ENCODE measurements around the gene GAS7.
"Not testable (repeated sequence)": the region's sequence is repeated elsewhere in the genome, so short reads cannot be mapped to it uniquely, and the experiment has no call there.

GAS7 gene

DNA sequence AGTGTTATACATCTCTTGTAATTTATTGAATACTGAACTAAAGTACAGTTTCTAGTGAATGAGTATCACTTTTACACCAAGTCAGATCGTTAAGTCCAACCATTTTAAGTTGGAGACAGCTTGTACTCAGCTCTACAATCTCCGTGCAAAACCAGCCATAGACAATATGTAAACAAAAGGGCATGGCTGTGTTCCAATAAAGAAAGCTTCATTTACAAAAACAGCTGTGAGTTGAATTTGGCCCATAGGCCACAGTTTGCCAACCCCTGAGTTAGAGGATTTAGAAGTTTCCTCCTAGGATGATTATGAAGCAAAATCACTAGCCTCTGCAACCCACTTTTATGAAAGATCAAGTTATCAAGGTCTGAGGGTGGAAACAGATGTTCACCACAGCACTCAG is 187.7 kb downstream of the GAS7 start:
- DNase-seq: no peak

DNA sequence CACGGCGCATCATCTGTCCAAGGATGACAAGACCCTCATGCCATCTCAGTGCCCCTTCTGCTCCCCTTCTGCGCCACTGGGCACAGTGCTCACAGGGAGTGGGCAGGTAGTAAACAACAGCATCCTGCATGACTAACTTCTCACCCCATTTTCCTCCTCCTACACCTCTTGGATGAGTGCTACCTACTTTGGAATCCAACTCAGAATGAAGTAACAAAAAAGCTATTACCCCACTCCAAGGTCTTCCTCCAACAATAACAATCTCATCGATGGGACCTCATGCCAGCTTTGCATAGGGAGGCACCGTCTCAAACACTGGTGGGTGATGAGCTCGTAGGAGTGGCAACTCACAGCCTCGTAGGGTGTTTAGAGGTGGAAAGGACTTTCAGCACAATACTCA is 194.7 kb downstream of the GAS7 start:
- no peak for DNase-seq

DNA sequence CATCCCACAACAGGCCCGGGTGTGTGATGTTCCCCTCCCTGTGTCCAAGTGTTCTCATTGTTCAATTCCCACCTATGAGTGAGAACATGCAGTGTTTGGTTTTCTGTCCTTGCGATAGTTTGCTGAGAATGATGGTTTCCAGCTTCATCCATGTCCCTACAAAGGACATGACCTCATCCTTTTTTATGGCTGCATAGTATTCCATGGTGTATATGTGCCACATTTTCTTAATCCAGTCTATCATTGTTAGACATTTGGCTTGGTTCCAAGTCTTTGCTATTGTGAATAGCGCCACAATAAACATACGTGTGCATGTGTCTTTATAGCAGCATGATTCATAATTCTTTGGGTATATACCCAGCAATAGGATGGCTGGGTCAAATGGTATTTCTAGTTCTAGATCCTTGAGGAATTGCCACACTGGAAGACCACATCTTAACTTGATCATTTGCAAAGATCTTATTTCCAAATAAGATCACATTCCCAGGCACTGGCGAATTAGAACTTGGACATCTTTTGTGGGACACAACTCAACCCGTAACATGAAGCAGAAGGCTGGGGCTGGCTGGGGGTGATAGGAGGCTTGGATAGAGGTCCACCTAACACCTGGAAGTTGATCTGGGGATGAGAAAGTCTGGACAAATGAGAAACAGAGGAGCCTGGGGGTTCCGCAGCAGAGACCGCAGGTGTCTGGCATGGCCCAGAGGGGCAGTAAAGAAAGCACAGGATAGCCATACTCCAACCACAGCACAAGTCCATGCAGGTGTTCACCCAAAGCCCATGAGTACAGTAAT is 195.6 kb downstream of the GAS7 start:
- not testable (repeated sequence) for DNase-seq

DNA sequence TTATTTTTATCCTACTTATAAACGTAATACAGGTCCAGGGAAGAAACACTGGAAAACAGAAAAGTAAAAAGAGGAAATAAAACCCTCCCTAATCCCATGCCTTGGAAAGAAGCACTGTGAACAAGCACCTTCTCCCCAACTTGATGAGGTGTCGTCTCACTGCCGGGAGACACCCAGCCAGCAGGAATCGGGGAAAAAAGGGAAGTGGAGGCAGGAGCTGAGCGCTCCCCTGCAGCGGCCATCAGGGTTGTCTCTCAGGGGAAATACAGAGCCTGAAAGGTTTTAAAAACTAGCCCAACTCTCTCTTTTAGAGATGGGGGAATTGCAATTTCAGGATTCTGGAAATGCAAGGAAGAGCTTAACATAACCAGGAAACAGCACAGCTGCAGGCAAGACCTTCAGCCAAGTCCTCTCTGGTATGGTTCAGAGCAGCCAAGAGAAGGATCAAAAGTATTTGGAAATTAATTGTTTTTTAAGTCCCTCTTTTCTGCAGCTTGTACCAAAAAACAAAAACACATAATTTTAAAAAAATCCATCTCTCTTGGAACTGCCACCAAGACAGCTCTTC is 197.0 kb downstream of the GAS7 start:
- DNase-seq: no peak

DNA sequence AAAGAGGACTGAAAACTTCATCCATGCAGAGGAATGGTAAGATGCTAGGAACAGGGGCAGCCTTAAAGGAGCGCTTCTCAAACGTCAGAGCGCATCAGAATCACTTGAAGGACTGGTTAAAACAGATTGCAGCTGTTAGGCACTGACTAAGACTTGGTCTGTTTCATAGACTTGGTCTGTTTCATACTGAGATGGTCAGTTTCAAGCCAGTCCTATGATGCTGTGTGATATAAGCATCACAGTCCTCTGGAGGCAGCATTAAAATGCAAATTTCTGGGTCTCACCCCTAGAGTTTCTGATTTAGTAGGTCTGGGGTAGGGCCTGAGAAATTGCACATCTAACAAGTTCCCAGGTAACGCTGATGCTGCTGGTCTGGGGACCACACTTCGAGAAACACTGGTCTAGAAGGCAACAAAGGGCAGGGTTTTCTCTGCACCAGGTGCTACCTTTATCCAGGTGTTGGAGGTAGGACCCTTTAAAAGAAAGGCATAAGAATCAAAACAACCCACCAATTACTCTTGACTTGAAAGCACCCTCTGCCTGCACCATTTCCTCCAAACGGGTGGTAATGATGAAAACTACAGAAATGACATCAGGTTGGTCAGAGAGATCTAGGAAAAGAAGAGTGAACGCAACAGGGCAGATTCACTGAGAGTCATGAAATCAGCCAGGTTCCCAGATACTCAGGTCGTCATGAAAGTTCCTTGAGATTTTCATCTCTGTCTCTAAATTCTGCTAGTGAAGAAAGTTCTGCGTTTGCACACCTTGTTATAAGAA is 198.3 kb downstream of the GAS7 start:
- DNase-seq: no peak

DNA sequence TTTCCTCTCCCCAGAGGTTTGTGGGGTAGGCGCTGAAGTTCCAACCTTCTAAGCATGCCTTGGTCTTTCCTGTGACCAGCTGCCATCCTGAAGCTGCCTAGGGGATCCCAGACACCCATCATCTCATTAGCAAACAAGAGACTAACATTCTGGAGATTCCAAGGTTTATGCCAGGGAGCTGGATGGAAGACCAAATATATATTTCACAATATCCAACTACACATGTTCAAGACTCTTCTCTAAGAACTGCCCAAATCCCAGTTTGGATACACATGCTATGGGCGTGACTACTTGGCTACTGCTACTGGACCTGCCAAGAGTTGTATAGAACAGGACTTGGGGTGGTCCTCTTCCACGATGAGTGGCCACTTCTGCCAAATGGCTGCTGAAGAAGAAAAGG is 200.3 kb downstream of the GAS7 start:
- DNase-seq: no peak

DNA sequence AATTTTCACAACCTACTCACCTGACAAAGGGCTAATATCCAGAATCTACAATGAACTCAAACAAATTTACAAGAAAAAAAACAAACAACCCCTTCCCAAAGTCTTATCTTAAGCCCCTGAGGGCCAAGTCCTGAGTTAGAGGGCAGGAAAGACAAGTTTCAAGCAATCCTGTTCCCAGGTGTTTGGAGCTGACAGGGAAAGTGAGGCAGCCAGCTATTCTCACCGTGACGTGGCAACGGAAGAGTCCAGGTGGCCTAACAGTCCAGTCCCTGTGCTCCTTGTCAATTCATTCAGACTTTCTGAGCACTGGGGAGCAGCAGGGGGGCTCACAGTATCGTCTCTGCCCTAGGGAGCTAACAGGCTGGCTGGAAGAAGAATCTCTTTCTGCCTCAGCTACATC is 203.6 kb downstream of the GAS7 start:
- no peak for DNase-seq

DNA sequence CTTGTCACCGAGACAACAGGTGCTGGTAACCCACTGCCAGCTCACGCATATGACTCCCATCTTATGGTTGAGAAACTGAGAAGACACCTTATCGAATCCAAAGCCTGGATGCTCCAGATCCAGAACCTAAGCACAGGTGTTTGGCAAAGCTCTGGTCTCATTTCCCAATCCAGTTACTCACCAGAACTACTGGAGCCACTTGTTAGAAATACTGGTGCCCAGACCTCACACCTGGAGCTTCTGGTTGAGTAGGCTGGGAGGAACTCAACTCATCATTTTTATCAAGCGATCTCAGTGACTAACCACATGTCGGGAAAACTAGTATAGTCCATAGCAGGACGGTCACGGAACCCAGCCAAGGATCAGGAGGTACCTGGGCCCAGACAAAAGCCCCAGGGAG is 206.6 kb downstream of the GAS7 start:
- DNase-seq: no peak

DNA sequence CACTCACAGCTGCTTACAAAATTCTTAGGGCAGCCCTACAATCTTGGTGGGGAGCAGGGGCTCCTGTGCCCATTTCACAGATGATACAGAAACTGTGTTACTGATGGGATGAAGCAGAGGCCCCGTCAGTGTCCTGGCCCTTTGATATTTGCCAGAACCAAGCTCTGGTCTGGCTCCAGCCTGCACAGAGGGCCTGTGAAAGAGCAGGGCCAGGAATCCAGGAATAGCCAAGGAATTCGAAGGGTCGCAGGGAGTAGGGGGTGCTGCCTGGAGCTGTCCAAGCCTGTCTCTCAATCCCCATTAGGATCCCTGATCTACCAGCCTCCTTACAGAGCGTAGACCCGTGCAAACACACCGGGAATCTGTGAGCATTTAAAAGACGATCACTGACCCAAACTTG is 207.1 kb downstream of the GAS7 start:
- no peak for DNase-seq

DNA sequence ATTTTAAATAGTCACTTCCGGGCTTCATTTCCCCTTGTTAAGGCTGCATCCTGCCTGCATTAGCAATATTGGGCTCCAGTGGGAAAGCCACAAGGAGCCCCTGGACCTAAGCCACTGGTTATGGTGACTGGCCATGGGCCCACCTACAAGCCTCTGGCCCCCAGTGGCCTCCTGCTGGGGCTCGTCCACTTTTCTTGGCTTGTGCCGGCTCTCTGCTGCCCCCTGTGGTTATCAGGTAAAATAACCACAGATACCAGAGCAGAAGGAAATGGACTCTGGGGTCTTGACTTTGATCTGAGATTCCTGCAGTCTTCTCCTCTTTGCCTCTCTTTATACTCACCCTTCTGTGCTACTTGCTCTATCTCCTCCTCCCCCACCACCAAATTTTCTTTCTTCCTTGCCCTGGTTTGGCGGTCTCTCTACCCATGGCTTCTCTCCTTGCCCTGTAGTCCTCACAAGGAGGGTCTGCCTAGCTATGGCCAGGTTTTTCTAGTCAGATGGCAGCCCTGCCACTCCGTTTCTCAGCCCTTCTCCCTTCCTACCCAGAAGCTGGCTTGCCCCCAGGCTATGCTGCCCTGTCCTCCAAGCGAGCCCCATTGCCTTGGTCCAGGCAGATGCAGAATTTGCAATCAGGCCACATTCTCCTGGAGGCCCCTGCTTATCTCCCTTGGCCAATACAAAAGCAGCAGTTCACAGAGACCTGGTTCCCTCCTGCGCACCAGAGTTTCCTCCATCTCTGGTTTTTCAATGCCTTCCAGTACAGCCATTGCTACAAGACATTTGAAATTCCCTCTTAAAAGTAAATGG is 210.4 kb downstream of the GAS7 start:
- DNase-seq: peak; percentile 18 to 32

DNA sequence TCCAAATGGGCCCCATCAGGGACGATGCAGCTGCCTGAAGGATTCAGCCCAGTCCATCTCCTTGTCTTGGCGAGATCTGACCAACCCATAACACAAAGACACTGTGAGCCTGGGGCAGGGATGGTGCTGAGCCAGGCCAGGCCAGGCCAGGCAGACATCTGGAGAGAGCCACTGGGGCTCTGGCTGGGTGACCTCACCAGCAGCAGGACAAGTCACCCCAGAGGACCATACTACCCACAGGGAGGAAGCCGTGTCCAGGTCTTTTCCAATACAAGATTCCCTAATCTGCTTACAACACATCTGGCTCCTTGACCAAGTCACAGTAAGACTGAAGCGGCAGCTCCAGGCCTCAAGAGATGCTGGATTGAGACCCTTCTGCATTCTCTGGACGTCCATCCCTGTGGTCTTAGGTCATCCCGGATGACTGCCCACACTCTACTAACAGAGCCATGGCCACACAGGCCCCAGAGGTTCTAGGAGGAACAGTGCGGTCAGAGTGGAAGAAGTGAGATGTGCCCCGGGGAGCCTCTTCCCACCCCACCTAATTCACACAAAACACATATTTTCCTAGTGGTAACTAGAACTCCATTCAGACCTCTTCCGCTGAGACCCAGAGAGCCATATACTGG is 211.5 kb downstream of the GAS7 start:
- no peak for DNase-seq

DNA sequence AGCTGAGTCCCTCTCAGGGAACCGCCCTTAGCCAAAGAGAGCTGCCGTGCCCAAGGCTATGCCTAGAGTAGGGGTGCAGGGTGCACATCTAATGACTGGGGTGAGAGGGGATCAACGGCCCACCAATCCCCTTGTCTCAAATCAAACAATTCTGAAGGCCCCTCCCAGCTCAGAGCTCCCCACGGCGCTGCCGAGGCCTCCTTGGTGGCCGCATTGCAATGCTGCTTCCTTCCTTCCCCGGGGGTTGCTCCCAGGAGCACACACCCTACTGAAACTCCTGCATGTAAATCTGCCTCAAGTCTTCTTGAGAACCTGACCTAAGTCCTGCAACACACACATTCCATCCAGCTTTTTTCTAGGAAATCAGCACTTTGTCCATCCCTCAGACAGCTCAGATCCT is 212.8 kb downstream of the GAS7 start:
- no peak for DNase-seq

DNA sequence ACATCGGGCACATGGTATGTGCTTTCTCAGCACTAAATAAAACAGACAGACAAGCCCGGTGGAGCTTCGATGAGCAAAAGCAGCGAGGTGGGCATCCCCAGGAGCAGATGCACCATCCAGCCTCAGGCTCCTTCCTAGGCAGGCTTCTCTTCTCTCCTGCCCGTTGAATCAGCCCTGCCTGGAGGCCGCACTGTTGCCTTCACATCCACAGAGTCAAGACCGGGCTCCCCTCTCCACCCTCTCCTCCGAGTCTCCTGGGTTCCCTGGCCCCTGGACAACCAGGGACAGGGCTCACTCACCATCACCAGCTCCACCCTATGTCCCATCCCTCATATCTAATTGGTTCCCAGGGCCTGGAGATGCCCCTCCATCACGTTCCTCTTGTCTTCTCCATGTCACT is 213.6 kb downstream of the GAS7 start:
- no peak for DNase-seq

DNA sequence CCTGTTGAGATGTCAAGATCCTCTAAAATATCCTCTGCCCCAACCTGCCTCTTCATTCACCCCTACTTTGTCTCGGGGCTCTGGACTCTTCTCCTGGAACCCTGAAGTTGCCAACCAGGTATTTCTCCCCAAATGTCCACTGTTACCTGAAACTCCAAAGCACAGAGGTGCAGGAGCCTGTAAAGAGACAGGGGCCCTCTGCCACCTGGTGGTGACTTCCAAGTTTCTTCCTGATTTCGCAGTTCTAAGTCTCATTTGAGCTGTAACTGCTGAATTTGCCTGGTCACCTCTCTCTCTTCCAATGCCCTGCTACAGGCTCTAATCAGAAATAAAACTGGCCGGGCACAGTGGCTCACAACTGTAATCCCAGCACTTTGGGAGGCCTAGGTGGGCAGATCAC is 216.2 kb downstream of the GAS7 start:
- peak in 1 of 2 experiments; percentile 7 for DNase-seq

DNA sequence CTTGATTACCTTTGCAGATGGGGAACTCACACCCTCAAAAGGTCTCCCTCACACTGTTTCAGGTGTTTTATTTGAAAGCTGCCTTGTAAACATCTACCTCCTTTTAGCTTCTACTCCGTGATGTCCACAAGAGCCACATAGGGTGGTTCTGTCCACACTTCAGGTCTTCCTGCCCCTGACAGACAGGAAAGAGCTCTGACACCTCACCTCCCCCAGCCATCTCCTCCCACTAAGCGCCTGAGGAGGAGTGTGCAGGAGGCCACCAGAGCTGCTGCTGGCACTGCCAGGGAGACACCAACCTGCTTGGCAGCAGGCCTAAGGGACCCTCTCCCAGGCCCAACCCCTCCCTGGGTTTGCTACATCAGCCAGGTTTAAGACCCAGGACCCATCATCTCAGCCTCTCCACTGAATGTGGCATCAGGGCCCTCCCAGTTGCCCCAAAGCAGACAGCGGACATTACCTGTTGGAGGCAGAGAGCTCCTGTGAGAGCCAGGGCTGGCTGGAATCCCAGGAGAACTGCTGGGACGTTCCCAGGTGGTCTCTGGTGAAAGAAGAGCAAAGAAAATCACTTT is 217.0 kb downstream of the GAS7 start:
- no peak for DNase-seq

DNA sequence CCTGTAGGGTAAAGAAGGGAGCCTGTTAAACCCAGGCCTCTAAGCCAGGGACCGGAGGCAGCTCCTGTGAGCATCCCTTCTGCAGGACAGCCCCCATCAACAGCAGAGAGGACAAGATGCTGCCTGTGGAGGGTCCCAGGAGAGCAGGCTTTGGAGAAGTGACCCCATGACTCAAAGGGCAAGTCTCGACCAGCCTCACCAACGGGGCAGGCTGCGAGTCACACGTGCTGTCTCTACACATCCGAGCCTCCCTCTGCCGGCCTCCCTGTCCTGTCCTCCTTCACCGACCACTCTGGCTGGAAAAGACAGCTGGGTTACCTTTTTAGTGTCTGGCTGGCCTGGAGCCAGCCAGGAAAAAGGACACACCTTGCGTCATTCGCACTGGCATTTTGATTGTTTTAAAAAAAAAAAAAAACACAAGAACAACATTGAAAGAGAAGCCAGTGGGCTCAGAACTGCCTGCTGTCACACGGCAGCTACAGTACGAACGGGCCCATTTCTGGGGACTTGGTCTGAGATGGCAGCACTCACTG is 218.9 kb downstream of the GAS7 start:
- DNase-seq: no peak

DNA sequence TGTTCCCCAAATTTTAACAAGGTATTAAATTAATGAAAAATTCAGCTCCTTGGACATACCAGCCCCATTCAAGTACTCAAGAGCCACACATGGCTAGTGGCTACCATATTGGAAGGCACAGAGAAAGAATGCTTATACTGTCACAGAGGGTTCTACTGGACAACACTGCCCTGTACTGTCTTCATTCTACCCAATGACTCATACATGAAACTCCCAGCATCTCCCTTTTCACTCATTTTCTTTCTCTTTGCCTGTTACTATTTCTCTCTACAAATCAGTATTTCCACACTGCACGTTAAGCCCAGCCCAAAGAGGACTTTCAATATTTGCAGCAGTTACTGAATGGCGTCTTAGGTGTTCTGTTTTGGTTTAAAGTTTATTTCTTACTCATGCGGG is 221.2 kb downstream of the GAS7 start:
- no peak for DNase-seq

DNA sequence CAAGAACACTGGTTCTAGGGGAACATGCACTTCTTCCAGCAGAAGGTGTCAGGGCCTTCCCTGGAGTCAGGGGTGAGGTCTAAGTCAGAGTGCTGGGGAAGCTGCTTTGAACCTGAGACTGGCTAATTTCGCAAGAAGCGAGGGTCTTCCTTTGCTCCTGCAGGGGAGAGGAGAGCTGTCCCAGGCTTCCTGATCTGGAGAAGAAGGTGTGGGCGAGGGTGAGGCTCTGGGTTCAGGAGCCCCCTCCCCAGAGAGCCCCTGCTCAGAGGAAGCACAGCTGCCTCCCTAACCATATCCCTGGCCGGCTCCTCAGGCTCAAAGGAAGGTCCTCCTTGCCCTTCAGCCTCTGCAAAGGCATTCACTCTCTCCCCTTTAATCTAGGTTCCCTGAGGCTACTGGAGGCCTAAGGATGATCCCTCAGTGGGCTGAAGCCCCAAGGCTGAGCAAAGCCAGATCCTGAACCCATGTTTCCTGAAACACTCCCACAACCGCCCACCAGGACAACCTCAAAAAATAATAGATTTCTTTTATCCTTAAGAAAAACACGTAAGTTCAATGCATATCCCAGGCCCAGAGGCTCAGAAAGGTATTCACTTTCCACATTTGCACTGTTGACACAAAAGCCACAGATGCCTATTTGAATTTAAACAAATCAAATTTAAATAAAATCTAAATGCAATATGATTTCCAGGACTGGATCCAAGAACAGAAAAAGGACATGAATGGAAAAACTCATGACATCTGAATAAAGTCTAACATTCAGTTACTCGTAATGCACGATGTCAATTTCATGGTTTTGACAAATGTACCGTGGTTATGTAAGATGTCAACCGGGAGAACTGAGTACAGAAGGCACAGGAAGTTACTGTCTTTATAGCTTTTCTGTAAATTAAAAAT is 221.9 kb downstream of the GAS7 start:
- DNase-seq: no peak

DNA sequence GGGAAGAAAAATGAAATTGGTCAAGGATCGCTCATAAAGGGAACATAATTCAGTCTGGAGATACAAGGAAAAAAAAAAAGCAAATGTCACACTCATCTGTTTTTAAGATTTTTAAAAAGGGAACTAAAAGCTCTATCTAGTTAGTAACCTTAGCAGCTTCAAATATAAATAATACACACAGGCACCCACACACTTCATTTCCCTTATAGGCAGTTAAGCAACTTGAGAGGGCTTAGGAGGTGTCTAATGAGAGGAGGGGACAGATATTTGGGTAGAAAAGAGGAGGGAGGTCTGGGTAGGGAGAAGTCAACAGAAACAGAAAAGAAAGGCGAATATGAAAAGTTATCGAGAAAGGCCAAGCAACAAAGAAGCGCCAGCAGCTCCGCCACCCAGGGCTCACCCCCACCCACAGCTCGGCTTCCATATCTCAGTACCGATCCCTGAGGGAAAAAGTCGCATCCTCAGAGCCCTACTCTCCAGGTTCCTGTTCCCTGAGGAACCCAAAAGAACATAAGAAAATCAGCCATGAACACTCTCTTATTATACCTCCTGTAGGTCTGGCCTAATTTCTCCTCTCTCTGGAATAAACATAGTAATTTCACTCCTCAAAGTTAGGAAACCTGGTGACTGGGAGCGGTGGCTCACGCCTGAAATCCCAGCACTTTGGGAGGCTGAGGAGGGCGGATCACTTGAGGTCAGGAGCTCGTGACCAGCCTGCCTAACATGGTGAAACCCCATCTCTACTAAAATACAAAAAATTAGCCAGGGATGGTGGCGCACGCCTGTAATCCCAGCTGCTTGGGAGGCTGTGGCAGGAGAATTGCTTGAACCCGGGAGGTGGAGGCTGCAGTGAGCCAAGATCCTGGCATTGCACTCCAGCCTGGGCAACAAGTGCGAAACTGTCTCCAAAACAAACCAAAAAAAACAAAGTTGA is 223.7 kb downstream of the GAS7 start:
- no peak for DNase-seq
